Stomach (tissue), 9 donors: ENCODE measurements around the gene ADTRP. TPM values are rescaled to one million over a fixed set of nuclear protein-coding genes. Genes with fewer than 3 reads are reported as not detected.

Experiments
- DNase-seq, 2 donors: peaks; one replicate each; pipeline versions ENCODE4 v3.0.0 to v3.0.0-alpha.2; 2013 to 2019
- H3K27ac ChIP-seq, 5 donors: fragments of 200-600 bp in 4 of 5; sonication (generic) in 4 of 5; one replicate each; pipeline ENCODE4 v1.5.1; 2013 to 2019; ENCODE audit warnings: mild to moderate bottlenecking in 1 of 5, moderate library complexity in 1 of 5
- H3K27me3 ChIP-seq, 3 donors: fragments of 200-600 bp; sonication (generic); one replicate each; pipeline ENCODE4 v1.5.1; 2017 to 2019; ENCODE audit warnings: mixed run types in 1 of 3
- H3K36me3 ChIP-seq, 4 donors: fragments of 200-600 bp; sonication (generic); 1 replicate in 3 of 4; 2 replicates in 1 of 4; pipeline ENCODE4 v1.5.1; 2016 to 2019
- H3K4me1 ChIP-seq, 4 donors: fragments of 200-600 bp; sonication (generic); one replicate each; pipeline ENCODE4 v1.5.1; 2016 to 2019
- H3K4me3 ChIP-seq, 4 donors: fragments of 200-600 bp; sonication (generic) in 3 of 4; one replicate each; pipeline ENCODE4 v1.5.1; 2016 to 2019; ENCODE audit warnings: mild to moderate bottlenecking in 1 of 4
- H3K9me3 ChIP-seq, 4 donors: fragments of 200-600 bp; sonication (generic); one replicate each; pipeline ENCODE4 v1.5.1; 2016 to 2019
- EP300 ChIP-seq: sonication (generic); formaldehyde crosslinking; IDR thresholded peaks from one replicate; pipeline ENCODE4 v1.6.1; 2017; ENCODE audit warnings: antibody characterized with exemption
- POLR2A ChIP-seq, 4 donors: fragments of 450-650 bp; IDR thresholded peaks; one replicate each; pipeline ENCODE4 v1.6.1; 2016; ENCODE audit warnings: antibody characterized with exemption in 4 of 4, control low read depth in 2 of 4, mild to moderate bottlenecking in 1 of 4, moderate library complexity in 1 of 4
- POLR2AphosphoS5 ChIP-seq, 3 donors: sonication (generic); formaldehyde crosslinking; IDR thresholded peaks; one replicate each; pipeline ENCODE4 v1.6.1; 2016; ENCODE audit warnings: antibody characterized with exemption in 3 of 3
- WGBS, 5 donors: extraction: QIAGEN DNeasy Blood & Tissue Kit in 3 of 5; methylation state at CpG; one replicate each; pipeline versions ENCODE4 v1.1.5 to v1.1.7; 2013 to 2018; 5-methylcytosine and 5-hydroxymethylcytosine counted together
- intact Hi-C: fragments of 100-400 bp; cut with DNase I; formaldehyde crosslinking; loops from one replicate; pipeline ENCODE4 v1.15.1; 2023; ENCODE audit warnings: low total_unique reads
- polyA plus RNA-seq, 3 donors: library from polyadenylated mRNA; stranded (reverse); fragments of 200-250 nt; gene quantifications; one replicate each; pipeline ENCODE4 v1.2.3, GENCODE V29; 2013
- total RNA-seq, 5 donors: library from RNA; depleted of rRNA; stranded (reverse); fragments of >200 nt; gene quantifications; one replicate each; pipeline versions ENCODE4 v1.1.0 to v1.2.3, GENCODE V29; 2014 to 2016
- TF ChIP-seq, protein P1 (sequence below), 7 experiments: fragments of 450-650 bp in 4 of 7; fragments of 200-600 bp in 3 of 7; sonication (generic) in 3 of 7; IDR thresholded peaks; one replicate each; pipeline ENCODE4 v1.5.1; 2016 to 2019; ENCODE audit warnings: antibody characterized with exemption in 7 of 7, control low read depth in 2 of 7, mild to moderate bottlenecking in 1 of 7
- donor health status: healthy with polysubstance abuse.
- donor health status: Bipolar disorder and iron deficiency.
- donor health status: healthy.

The ADTRP gene
- total and polyA plus RNA-seq, 8 donors = 3.9 to 63.6 (median 20.8) TPM

DNA sequence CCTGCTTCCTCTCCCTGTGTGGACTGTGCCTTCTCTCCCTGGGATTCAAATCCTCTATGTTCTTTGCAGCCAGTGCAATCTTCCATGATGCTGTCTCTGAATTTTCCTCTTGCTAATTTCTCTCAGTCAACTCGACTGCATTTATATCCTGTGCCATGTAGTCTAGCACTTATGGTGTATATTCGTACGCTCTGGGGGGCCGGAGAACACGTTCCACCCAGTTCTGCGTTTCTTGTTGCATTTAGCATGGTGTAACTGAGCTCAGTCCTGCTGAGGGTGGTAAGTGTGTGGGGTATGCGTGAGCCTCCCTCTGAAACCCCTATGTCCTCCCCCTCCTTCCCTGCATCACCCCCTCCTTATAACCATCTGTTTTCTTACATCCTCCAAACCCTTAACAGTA lies 42.0 kb downstream of the ADTRP start:
- 86 to 94% (median 90%) methylated on average over 7 of the region's 7 CpGs for WGBS, 5 donors
- Histone ChIP-seq H3K4me1 (peaks cover 3 to 14% (median 6%) of the 10 kb centered on the region in 4 donors), H3K27me3 (no peaks in the 10 kb centered on the region), H3K9me3 (no peaks in the 10 kb centered on the region), H3K4me3 (no peak overlapping the region), H3K36me3 (no peaks in the 10 kb centered on the region), H3K27ac (no peak overlapping the region)
- no peak for DNase-seq
- intact Hi-C loops = no loop called here
- TF ChIP-seq POLR2A (IDR thresholded peaks at IDR 0.05) = no peak
- TF ChIP-seq, protein P1, sequence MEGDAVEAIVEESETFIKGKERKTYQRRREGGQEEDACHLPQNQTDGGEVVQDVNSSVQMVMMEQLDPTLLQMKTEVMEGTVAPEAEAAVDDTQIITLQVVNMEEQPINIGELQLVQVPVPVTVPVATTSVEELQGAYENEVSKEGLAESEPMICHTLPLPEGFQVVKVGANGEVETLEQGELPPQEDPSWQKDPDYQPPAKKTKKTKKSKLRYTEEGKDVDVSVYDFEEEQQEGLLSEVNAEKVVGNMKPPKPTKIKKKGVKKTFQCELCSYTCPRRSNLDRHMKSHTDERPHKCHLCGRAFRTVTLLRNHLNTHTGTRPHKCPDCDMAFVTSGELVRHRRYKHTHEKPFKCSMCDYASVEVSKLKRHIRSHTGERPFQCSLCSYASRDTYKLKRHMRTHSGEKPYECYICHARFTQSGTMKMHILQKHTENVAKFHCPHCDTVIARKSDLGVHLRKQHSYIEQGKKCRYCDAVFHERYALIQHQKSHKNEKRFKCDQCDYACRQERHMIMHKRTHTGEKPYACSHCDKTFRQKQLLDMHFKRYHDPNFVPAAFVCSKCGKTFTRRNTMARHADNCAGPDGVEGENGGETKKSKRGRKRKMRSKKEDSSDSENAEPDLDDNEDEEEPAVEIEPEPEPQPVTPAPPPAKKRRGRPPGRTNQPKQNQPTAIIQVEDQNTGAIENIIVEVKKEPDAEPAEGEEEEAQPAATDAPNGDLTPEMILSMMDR (IDR thresholded peaks at IDR 0.05) = no peak
- no peak for TF ChIP-seq POLR2AphosphoS5 (IDR thresholded peaks at IDR 0.05)
- TF ChIP-seq EP300 = no peak

DNA sequence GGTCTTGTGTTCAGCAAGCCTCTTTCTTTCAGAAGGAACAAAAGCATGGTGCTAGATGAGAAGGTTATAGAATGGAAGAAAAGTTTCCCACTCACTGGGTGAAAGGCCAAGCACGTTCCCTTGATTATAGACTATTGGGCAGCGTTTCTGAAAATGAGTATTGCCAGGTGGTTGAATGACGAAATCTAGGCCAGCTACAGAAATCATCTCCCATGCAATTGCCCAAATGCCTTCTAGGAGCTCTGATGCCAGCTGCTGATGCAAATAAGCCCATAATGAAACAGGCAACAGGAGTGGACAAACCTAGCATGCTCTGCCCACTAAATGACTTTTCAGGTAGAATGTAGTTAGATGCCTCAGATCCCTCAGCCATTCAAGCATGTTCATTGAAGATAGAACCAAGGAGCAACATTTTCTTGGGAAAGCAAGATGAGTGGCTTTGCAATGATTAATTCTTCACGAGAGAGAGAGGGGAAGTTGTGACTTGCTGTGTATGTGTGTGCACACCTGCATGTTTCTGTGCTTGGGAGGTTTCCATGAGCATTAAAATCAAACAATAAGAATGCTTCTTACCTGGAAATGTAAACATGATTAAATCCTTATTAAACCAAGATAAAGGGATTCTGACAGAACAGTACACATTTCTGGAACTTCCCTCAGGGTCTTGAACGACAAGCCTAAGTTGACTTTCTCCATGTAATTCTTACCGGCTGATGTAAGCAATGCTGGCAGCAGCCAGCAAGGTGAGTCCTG lies 43.6 kb downstream of the ADTRP start:
- Histone ChIP-seq H3K36me3 (no peaks in the 10 kb centered on the region), H3K9me3 (no peaks in the 10 kb centered on the region), H3K4me3 (no peak overlapping the region), H3K4me1 (peaks cover 3 to 21% (median 12%) of the 10 kb centered on the region in 4 donors), H3K27me3 (no peaks in the 10 kb centered on the region), H3K27ac (peak overlapping the region in 2 of 5 donors; percentile 7)
- no peak for TF ChIP-seq POLR2AphosphoS5 (IDR thresholded peaks at IDR 0.05)
- TF ChIP-seq, protein P1 (IDR thresholded peaks at IDR 0.05) = no peak
- no peak for TF ChIP-seq POLR2A (IDR thresholded peaks at IDR 0.05)
- no peak for TF ChIP-seq EP300
- WGBS, 5 donors = 37 to 69% (median 62%) methylated on average over 6 of the region's 6 CpGs
- intact Hi-C loops = no loop called here
- DNase-seq = no peak

DNA sequence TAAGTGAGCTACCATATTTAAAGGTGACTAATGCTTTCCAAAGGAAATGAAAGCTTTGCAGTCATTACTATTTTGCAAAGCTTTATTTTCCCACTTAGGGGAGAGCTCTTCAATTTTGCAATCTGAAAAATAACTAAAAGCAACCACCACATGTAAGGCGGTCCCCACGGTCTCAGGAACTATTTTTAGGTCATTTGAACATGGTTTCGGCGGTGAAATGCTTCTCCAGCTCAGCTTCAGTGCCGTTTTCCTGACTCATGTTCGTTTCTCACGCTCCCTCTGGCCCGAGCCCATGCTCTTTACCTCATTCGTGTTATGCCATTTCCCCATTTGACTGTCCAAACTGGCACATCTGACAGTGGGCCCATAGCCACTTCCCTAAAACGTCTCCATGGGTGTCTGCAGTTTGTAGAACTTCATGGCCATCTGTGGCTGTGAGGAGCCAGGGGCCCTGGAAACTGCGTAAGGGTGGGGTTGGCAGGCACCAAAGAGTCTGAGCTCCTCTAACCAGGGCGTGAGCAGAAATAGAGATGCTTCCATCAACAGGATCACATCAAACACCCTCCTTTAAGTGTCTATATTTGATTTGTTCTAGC lies 46.5 kb downstream of the ADTRP start:
- Histone ChIP-seq H3K27ac (peak overlapping the region in 3 of 5 donors; percentile 23 to 66 (median 43)), H3K27me3 (no peaks in the 10 kb centered on the region), H3K4me1 (peaks cover 3 to 21% (median 12%) of the 10 kb centered on the region in 4 donors), H3K9me3 (no peaks in the 10 kb centered on the region), H3K36me3 (no peaks in the 10 kb centered on the region), H3K4me3 (no peak overlapping the region)
- TF ChIP-seq EP300 = peak; percentile 22
- no peak for TF ChIP-seq POLR2A (IDR thresholded peaks at IDR 0.05)
- TF ChIP-seq POLR2AphosphoS5 (IDR thresholded peaks at IDR 0.05) = peak in 1 of 3 donors; percentile 17
- WGBS, 5 donors = 69 to 78% (median 75%) methylated on average over 12 of the region's 12 CpGs
- DNase-seq = peak; percentile 34 to 62
- intact Hi-C loops = no loop called here

DNA sequence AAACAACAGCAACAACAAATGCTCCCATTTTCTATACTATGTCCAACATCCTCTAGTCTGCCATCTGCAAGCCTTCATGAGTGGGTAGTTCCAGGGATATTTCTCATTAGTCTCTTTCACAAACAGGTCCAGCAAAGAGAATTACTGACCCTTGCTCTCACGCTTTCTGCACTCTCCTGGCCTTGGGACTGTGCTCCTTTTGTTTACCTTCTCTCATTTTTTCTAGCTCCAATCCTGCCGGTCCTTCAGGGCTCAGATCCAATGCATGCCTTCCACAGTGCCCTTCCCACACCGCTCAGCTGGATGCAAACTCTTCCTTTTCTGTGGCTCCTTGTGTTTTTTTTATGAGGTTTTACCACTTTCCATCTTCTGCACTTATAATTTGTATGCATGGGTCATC lies 47.2 kb downstream of the ADTRP start:
- Histone ChIP-seq H3K4me3 (no peak overlapping the region), H3K36me3 (no peaks in the 10 kb centered on the region), H3K4me1 (peaks cover 3 to 21% (median 12%) of the 10 kb centered on the region in 4 donors), H3K9me3 (no peaks in the 10 kb centered on the region), H3K27ac (peak overlapping the region in 3 of 5 donors; percentile 23 to 66 (median 43)), H3K27me3 (no peaks in the 10 kb centered on the region)
- DNase-seq = peak in 1 of 2 donors; percentile 52
- whole genome bisulfite sequencing, 5 donors = 21 to 35% (median 32%) methylated on average over 3 of the region's 3 CpGs
- intact Hi-C loops = no loop called here
- TF ChIP-seq POLR2AphosphoS5 (IDR thresholded peaks at IDR 0.05) (no peak), EP300 (no peak), POLR2A (IDR thresholded peaks at IDR 0.05) (no peak)
- TF ChIP-seq, protein P1 (IDR thresholded peaks at IDR 0.05) = no peak
